HepG2 (cell line): ENCODE data around the gene ANKRD13D.

ENCODE experiments used
- CTCF ChIP-seq: sonication (generic); formaldehyde crosslinking; IDR thresholded peaks from 2 replicates; pipeline ENCODE4 v1.5.0; 2020; ENCODE audit warnings: mild to moderate bottlenecking, missing genetic modification reagents, moderate library complexity
- ETV5 ChIP-seq: IDR thresholded peaks from 2 replicates; pipeline ENCODE4 v1.6.1; 2018; ENCODE audit warnings: missing biosample characterization, missing genetic modification reagents, inconsistent platforms, borderline replicate concordance
- HNRNPL ChIP-seq: fragments of 200-400 bp; formaldehyde crosslinking; IDR thresholded peaks from 2 replicates; pipeline ENCODE4 v1.6.1; 2017; ENCODE audit warnings: mild to moderate bottlenecking, low read depth, low read length
- POLR2AphosphoS5 ChIP-seq: IDR thresholded peaks from 2 replicates; pipeline ENCODE4 v1.6.1; 2012; ENCODE audit warnings: low read depth, low read length
- ZNF784 ChIP-seq: sonication (generic); formaldehyde crosslinking; IDR thresholded peaks from 2 replicates; pipeline ENCODE4 v1.5.1; 2020; ENCODE audit warnings: missing genetic modification reagents, mild to moderate bottlenecking, borderline replicate concordance

GRCh38 chr11:67282155-67282875 lies 6.8 kb upstream of the ANKRD13D start:
- TF ChIP-seq ZNF784 (CRISPR knock-in tag) (no peak), CTCF (CRISPR knock-in tag) (no peak), HNRNPL (no peak), ETV5 (CRISPR knock-in tag) (no peak), POLR2AphosphoS5 (no peak)
